ENCODE measurements around the gene HJV.

- no peak for TF ChIP-seq CTCF (IDR thresholded peaks at IDR 0.05; ENCODE audit: poor library complexity)
- no peak for TF ChIP-seq EZH2phosphoT487 (IDR thresholded peaks at IDR 0.05; ENCODE audit: low read depth, severe bottlenecking, unreplicated experiment)
- TF ChIP-seq EZH2 (IDR thresholded peaks at IDR 0.05; ENCODE audit: borderline replicate concordance): no peak
Measured at GRCh38 chr1:145985502-145986439, 35.8 kb downstream of the HJV start.

Measured in hepatocyte (in vitro differentiated cells).